Thyroid gland (tissue), 4 donors: ENCODE data around the gene SLC23A2.

ENCODE experiments used
- POLR2A ChIP-seq, 2 donors: fragments of 450-650 bp; IDR thresholded peaks; one replicate each; pipeline ENCODE4 v1.6.1; 2017; ENCODE audit warnings: antibody characterized with exemption in 2 of 2, mild to moderate bottlenecking in 2 of 2, moderate library complexity in 1 of 2
- TF ChIP-seq, protein P1 (sequence below), 6 experiments: fragments of 200-600 bp in 3 of 6; fragments of 450-650 bp in 3 of 6; sonication (generic) in 3 of 6; IDR thresholded peaks; one replicate each; pipeline ENCODE4 v1.5.1; 2016 to 2019; ENCODE audit warnings: antibody characterized with exemption in 6 of 6, mild to moderate bottlenecking in 2 of 6, inconsistent platforms in 1 of 6, moderate library complexity in 1 of 6

DNA sequence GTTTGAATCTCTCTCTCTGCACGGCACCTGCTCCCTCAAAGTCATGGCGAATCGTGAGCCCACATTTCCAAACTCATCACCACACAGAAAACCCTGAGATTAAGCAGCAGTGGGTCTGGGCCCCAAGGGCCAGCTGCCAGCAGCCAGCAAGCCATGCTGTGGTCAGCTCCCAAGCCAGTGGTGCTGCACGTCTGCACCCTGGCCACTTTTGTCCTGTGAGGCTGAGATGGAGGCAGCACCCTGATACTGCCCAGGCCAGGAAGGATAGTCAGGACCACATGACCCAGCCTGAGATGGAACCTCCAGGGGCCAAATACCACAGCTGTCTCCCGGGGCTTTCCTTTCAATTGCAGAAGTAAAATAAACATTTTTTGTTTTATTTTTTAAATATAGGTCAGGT lies 185.7 kb downstream of the SLC23A2 start:
- TF ChIP-seq, protein P1, sequence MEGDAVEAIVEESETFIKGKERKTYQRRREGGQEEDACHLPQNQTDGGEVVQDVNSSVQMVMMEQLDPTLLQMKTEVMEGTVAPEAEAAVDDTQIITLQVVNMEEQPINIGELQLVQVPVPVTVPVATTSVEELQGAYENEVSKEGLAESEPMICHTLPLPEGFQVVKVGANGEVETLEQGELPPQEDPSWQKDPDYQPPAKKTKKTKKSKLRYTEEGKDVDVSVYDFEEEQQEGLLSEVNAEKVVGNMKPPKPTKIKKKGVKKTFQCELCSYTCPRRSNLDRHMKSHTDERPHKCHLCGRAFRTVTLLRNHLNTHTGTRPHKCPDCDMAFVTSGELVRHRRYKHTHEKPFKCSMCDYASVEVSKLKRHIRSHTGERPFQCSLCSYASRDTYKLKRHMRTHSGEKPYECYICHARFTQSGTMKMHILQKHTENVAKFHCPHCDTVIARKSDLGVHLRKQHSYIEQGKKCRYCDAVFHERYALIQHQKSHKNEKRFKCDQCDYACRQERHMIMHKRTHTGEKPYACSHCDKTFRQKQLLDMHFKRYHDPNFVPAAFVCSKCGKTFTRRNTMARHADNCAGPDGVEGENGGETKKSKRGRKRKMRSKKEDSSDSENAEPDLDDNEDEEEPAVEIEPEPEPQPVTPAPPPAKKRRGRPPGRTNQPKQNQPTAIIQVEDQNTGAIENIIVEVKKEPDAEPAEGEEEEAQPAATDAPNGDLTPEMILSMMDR (IDR thresholded peaks at IDR 0.05), result no peak
- TF ChIP-seq POLR2A (IDR thresholded peaks at IDR 0.05), result no peak
